ENCODE data around the gene NCAM1.

The NCAM1 gene

DNA sequence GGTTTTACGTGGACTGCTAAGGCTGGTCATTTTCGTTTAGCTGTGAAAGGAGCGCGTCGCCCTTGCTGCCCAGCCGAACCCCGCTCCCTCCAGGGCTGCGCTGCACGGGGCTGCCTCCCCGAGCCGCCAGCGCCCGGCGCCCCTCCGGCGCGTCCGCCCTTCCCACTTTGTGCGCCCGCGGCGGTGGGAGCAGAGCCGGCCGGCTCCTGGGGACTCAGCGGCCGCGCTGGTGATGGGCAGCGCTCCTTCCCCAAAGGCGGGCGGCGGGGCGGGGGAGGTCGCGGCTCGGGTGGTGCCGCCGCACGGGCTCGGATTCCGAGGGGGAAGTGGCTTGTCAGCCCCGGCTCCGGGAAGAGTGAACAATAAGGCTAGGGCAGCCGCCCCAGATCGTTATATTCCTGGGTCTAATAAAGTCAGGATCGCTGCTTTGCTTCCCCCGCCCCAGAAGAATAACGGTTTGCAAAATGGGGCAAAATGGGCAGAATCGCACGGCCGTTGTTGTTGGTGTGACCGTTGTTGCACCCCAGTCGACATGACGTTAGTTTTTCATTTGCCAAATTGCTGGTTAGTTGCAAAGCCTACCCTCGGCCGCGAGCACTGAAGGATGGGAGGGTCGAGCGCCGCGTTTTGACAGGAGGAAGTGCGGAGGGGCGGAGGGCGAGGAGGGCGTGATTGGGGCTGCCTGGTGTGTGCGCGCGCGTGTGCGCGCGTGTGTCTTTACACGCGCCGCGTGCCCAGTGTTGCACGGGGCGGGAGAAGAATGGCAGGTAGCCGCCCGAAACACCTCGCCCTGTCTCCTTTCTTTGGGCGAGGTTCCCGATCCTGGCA lies 745 bp downstream of the NCAM1 start:
- TF ChIP-seq, protein P1, sequence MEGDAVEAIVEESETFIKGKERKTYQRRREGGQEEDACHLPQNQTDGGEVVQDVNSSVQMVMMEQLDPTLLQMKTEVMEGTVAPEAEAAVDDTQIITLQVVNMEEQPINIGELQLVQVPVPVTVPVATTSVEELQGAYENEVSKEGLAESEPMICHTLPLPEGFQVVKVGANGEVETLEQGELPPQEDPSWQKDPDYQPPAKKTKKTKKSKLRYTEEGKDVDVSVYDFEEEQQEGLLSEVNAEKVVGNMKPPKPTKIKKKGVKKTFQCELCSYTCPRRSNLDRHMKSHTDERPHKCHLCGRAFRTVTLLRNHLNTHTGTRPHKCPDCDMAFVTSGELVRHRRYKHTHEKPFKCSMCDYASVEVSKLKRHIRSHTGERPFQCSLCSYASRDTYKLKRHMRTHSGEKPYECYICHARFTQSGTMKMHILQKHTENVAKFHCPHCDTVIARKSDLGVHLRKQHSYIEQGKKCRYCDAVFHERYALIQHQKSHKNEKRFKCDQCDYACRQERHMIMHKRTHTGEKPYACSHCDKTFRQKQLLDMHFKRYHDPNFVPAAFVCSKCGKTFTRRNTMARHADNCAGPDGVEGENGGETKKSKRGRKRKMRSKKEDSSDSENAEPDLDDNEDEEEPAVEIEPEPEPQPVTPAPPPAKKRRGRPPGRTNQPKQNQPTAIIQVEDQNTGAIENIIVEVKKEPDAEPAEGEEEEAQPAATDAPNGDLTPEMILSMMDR (IDR thresholded peaks at IDR 0.05; ENCODE audit: low read depth, low read length) = no peak
- peak overlapping the region; percentile 29 for H3K4me3 ChIP-seq (ENCODE audit: low read depth, low read length)

DNA sequence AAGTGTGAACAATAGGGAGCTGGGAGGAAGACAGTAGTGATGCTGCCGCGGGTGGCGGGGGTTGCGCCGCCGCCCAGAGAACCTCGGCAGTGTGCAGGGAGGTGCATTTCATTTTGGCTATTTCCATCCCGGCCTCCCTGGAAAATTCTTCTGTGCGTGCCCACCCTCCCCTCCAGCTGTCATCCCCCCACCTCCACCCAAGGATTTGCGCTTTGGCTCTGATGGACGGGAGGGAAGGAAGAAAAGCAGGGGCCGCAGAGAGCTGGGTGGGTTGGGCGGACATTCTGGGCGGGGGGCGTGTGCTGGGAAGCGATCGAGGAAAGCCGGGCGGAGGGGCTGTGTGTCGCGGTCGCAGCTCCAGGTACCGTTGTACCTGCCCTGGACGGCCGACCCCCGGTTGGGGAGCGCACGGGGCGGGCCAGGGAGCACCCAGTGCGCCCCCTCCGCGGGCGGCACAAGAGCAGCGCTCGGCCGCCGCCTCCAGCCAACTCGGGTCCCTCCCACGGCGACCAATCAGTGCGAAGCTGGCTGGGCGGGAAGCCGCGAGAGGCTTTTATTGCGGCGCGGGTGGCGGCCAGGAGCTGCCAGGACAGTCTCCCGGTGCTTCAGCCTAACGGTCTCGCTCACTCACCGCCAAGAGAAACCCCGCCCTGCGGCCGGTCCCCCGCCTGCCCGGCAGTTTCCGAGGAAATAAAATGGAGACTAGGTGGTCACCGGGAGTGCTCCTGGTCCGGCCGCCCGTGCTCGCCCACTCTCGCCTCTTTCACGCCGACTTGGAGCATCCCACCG lies 1.6 kb downstream of the NCAM1 start:
- TF ChIP-seq, protein P1 (IDR thresholded peaks at IDR 0.05; ENCODE audit: low read depth, low read length) = no peak
- no peak overlapping the region for H3K4me3 ChIP-seq (ENCODE audit: low read depth, low read length)

DNA sequence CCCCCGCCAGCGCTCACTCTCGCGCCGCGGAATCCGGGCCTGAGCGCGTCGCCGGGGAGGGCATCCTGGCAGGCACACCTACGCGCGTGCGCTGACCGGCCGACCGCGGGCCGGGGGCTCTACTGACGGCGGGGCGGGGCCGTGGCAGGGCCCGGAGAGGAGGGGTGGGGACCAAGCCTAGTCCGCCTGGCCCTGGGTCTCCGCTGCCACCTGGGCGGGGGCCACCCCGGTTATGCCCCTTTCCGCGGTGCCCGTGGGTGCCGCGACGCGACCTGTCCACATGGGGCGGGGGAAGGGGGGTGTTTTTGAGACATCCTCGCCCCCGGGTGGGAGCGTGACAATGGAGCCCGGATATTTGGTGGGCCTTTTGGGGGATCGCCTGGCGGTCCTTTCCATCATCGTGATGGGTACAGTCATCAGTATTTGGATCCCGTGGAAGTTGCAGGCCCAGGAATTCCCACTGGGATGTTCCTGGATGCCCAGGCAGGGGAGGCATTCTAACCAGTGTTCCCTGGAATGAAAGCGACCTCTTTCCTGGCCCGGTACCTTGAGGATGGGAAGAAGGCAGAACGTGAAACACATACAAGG lies 2.2 kb downstream of the NCAM1 start:
- no peak overlapping the region for H3K4me3 ChIP-seq (ENCODE audit: low read depth, low read length)
- TF ChIP-seq, protein P1 (IDR thresholded peaks at IDR 0.05; ENCODE audit: low read depth, low read length) = no peak

DNA sequence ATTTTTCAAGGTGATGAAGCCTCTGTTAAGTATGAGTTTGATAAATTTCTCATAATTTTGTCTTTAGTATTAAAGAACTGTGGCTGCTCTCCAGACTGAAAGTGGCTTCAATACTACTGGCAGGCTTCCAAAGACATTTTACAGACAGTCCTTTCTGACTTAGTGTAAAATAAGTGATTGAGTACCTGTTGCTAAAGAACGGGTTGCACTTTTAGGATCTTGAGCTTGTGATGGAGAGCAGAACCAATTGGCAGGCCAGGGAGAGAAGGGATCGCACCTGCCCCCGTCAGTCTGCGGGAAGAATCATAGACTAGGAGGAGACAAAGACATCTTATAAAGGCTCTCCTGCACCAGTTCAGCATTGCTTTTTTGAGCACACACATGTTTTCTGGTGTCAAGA lies 4.4 kb downstream of the NCAM1 start:
- TF ChIP-seq, protein P1 (IDR thresholded peaks at IDR 0.05; ENCODE audit: low read depth, low read length) = no peak
- no peak overlapping the region for H3K4me3 ChIP-seq (ENCODE audit: low read depth, low read length)

DNA sequence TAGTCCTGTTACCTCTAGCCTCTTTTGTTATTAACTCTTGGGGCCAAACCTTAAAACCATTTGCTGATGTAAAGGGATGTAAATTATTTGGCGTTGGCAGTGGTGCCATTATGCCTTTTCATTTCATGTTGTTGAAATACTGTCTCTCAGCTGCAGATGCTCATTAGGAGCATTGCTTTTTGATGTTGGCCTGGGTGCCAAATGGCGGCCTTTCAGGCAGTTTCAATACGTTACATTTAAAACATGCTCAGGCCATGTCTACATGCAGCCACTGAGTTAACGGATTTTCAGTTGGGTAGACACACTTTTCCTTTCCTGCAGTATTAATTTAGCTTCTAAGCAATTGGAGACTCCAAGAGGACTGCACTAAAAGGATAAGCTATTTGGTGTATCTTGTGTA lies 5.3 kb downstream of the NCAM1 start:
- TF ChIP-seq, protein P1 (IDR thresholded peaks at IDR 0.05; ENCODE audit: low read depth, low read length) = no peak
- H3K4me3 ChIP-seq (ENCODE audit: low read depth, low read length) = no peak overlapping the region

DNA sequence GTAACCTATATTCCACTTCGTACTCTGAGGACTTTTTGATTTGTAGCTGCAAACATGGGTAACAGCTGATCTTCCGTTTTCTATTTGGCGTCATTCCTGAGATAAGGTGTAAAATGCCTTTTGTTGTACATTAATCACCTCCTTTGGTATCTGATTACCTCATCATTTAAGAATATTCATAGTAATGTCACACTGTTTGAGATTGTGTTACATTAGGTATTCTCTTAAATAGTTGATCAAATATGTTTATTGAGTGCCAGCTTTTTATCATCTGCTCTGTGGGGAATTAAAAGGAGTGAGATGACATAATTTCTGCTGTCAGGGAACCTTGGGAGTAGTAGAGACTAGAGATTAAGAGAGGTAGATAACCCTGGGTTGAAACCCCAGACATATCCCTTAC lies 5.9 kb downstream of the NCAM1 start:
- TF ChIP-seq, protein P1 (IDR thresholded peaks at IDR 0.05; ENCODE audit: low read depth, low read length) = no peak
- no peak overlapping the region for H3K4me3 ChIP-seq (ENCODE audit: low read depth, low read length)

Measured in WI38 (cell line).